Peyer's patch (tissue), 4 donors: ENCODE results near the gene GFY.

Experiments
- CTCF ChIP-seq, 6 experiments: fragments of 450-650 bp in 4 of 6; fragments of 200-600 bp in 2 of 6; sonication (generic) in 1 of 6; IDR thresholded peaks; one replicate each; pipeline ENCODE4 v1.5.1; 2017 to 2019; ENCODE audit warnings: antibody characterized with exemption in 6 of 6, mild to moderate bottlenecking in 3 of 6, moderate library complexity in 1 of 6
- POLR2A ChIP-seq, 2 donors: fragments of 450-650 bp; IDR thresholded peaks; one replicate each; pipeline ENCODE4 v1.5.1; 2017; ENCODE audit warnings: antibody characterized with exemption in 2 of 2, mild to moderate bottlenecking in 2 of 2, moderate library complexity in 2 of 2

GRCh38 chr19:49380391-49380790, 44.8 kb upstream of the GFY start:
- no peak for TF ChIP-seq CTCF (IDR thresholded peaks at IDR 0.05)
- TF ChIP-seq POLR2A (IDR thresholded peaks at IDR 0.05), result no peak
